NCI-H1092 treated with DMSO at 0.1 percent for 48 hours (cell line): ENCODE measurements around the gene UQCC2.

Experiments
- DNase-seq: peaks from one replicate; lab custom pipeline; 2025; lab: John Stamatoyannopoulos, UW

UQCC2 gene

GRCh38 chr6:33725222-33725621, 13.7 kb upstream of the UQCC2 start:
- DNase-seq = no peak

- no peak for DNase-seq
These were observed 12.9 kb upstream of the UQCC2 start for GRCh38 chr6:33724102-33725023.

- DNase-seq = no peak
These were observed 12.0 kb upstream of the UQCC2 start for GRCh38 chr6:33723371-33724085.

GRCh38 chr6:33722103-33722623, 10.7 kb upstream of the UQCC2 start:
- no peak for DNase-seq

- DNase-seq = no peak
These were observed 10.0 kb upstream of the UQCC2 start for GRCh38 chr6:33721508-33721907.

GRCh38 chr6:33720998-33721397, 9.5 kb upstream of the UQCC2 start:
- DNase-seq = no peak

- peak; percentile 40 for DNase-seq
These were observed 8.0 kb upstream of the UQCC2 start for GRCh38 chr6:33719326-33719987.

- no peak for DNase-seq
These were observed 7.2 kb upstream of the UQCC2 start for GRCh38 chr6:33718713-33719112.

GRCh38 chr6:33717934-33718455, 6.5 kb upstream of the UQCC2 start:
- peak; percentile 51 for DNase-seq

GRCh38 chr6:33716890-33717632, 5.6 kb upstream of the UQCC2 start:
- DNase-seq = peak; percentile 51

- peak; percentile 89 for DNase-seq
These were observed 4.9 kb upstream of the UQCC2 start for GRCh38 chr6:33716379-33716778.

- peak; percentile 23 for DNase-seq
These were observed 3.0 kb upstream of the UQCC2 start for GRCh38 chr6:33714385-33715040.

- no peak for DNase-seq
These were observed 2.3 kb upstream of the UQCC2 start for GRCh38 chr6:33713786-33714185.

GRCh38 chr6:33712914-33713313, 1.4 kb upstream of the UQCC2 start:
- no peak for DNase-seq

- no peak for DNase-seq
These were observed 991 bp downstream of the UQCC2 start for GRCh38 chr6:33710296-33711121.

- DNase-seq = no peak
These were observed 1.8 kb downstream of the UQCC2 start for GRCh38 chr6:33709605-33710295.

GRCh38 chr6:33708516-33709204, 2.8 kb downstream of the UQCC2 start:
- DNase-seq = no peak

- DNase-seq = peak; percentile 72
These were observed 3.7 kb downstream of the UQCC2 start for GRCh38 chr6:33707771-33708170.
